ENCODE data around the gene COL23A1. TPM values are rescaled to one million over a fixed set of nuclear protein-coding genes. Genes with fewer than 3 reads are reported as not detected.
A peak's percentile ranks its signal among the peaks of the same experiment; 100 is the strongest.

COL23A1 gene
- total and polyA plus RNA-seq, 8 donors, result 0.52 to 9.5 (median 7.5) TPM

DNA sequence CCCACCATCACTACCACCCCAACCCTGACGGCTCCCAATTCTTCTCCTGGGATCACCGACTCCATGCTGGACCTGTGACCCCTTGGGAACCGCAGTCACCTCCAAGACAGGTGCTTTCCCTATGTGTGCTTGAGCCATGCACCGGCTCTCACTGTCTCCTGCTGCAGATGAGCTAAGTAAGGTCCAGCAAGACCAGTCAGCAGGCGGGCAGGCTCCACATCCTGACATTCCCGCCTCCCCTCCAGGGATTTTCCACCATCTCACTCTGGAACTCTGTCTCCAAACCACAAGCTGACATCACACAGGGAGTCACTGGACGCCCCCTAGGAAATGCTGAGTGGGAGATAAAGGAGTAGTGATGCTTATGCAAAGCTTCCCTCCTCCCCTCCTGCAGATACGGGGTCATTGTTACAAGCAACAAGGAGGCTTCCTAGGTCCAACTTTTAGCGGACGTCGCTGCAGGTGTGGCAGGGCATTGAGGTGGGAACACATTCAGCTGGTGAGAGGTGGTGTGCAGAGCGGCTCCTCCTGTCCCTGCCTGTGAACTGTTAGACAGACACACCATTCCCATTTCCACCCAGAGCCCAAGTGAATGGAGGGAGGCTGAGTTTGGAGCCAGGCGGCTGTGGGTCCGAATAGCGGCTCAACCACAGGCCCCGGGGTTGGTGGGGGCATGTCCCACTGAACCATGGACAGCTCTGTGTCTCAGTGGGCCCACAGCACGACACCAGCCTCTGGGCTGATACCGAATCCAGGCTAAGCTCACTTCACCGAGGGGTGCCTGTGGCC lies 228.3 kb downstream of the COL23A1 start:
- intact Hi-C loops (cut with DNase I), result no loop called here
- no peak overlapping the region for H3K4me3 ChIP-seq
- DNase-seq, result no peak
- H3K27me3 ChIP-seq, result peaks cover 0 to 2% of the 10 kb centered on the region in 2 donors
- no peak overlapping the region for H3K27ac ChIP-seq
- H3K9me3 ChIP-seq, result no peaks in the 10 kb centered on the region
- peaks cover 1 to 3% of the 10 kb centered on the region in 2 donors for H3K4me1 ChIP-seq
- TF ChIP-seq, protein P1, sequence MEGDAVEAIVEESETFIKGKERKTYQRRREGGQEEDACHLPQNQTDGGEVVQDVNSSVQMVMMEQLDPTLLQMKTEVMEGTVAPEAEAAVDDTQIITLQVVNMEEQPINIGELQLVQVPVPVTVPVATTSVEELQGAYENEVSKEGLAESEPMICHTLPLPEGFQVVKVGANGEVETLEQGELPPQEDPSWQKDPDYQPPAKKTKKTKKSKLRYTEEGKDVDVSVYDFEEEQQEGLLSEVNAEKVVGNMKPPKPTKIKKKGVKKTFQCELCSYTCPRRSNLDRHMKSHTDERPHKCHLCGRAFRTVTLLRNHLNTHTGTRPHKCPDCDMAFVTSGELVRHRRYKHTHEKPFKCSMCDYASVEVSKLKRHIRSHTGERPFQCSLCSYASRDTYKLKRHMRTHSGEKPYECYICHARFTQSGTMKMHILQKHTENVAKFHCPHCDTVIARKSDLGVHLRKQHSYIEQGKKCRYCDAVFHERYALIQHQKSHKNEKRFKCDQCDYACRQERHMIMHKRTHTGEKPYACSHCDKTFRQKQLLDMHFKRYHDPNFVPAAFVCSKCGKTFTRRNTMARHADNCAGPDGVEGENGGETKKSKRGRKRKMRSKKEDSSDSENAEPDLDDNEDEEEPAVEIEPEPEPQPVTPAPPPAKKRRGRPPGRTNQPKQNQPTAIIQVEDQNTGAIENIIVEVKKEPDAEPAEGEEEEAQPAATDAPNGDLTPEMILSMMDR (IDR thresholded peaks at IDR 0.05), result no peak
- H3K36me3 ChIP-seq, result no peaks in the 10 kb centered on the region
- peak; percentile 36 for ATAC-seq

- intact Hi-C loops (cut with DNase I), result no loop called here
- Histone ChIP-seq H3K4me3 (no peak overlapping the region), H3K27ac (no peak overlapping the region), H3K36me3 (no peaks in the 10 kb centered on the region), H3K27me3 (peaks cover 0 to 12% of the 10 kb centered on the region in 2 donors), H3K4me1 (peaks cover 10 to 11% of the 10 kb centered on the region in 2 donors), H3K9me3 (no peaks in the 10 kb centered on the region)
- ATAC-seq (no peak), DNase-seq (no peak)
- TF ChIP-seq, protein P1 (IDR thresholded peaks at IDR 0.05), result no peak
These were observed 229.3 kb downstream of the COL23A1 start for GRCh38 chr5:178360926-178361235.

DNA sequence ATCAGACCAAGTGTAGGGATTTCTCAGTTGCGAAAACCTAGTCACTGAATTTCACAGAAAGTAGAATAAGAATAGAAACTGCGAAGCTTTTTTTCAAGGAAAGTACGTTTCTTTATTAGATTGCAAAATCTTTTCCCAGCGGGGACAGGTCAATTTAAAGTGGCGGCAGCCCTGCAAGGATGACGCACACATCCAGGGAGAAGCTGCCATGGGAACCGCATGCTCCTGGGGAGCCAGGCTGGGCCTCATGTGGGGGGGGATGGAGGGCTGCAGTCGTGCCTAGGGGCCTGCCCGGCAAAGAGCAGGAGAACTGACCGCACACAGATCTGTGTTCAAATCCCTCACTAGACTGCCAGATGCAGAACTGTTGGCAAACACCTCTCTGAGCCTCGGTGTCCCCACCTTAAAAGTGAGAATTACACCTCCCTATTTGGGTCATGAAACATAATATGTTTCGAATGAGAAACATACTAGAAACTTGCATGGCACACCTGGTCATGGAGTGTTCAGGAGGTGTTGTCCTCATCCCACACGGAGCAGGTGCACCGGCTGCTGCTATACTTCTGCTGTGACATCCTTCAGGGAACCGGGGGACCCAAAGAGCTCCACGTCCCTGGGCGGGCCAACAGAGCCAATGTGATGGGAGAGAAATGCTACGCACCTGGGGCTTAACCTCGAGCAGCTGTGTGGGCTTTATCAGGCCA lies 229.8 kb downstream of the COL23A1 start:
- TF ChIP-seq, protein P1 (IDR thresholded peaks at IDR 0.05), result no peak
- intact Hi-C loops (cut with DNase I), result no loop called here
- Histone ChIP-seq H3K4me3 (no peak overlapping the region), H3K36me3 (no peaks in the 10 kb centered on the region), H3K9me3 (no peaks in the 10 kb centered on the region), H3K27ac (no peak overlapping the region), H3K4me1 (peaks cover 10 to 12% of the 10 kb centered on the region in 2 donors), H3K27me3 (peaks cover 0 to 13% of the 10 kb centered on the region in 2 donors)
- DNase-seq, result no peak
- ATAC-seq, result no peak

DNA sequence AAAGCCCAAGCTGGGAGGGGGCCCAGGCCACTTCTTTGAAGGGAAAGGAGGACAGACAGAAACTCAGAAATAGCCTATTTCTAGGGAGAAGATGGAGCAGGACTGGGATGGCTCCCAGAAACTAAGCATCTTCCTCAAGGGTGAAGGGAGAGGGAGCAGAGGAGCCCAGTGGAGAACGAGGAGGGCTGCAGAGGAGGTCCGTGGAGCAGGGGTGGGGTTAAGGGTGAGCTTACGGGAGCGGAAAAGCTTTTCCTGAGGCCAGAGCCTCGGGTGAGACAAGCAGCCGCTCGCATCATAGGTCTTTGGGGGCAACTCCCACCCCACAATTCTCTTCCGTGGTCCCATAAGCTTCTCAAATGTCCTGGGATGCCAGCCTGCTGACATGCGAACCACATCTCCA lies 230.5 kb downstream of the COL23A1 start:
- TF ChIP-seq, protein P1 (IDR thresholded peaks at IDR 0.05), result no peak
- Histone ChIP-seq H3K9me3 (no peaks in the 10 kb centered on the region), H3K27me3 (peaks cover 0 to 13% of the 10 kb centered on the region in 2 donors), H3K27ac (no peak overlapping the region), H3K4me3 (no peak overlapping the region), H3K36me3 (no peaks in the 10 kb centered on the region), H3K4me1 (peaks cover 10 to 12% of the 10 kb centered on the region in 2 donors)
- intact Hi-C loops (cut with DNase I), result no loop called here
- ATAC-seq, result no peak
- DNase-seq, result no peak

GRCh38 chr5:178357678-178358077 lies 232.5 kb downstream of the COL23A1 start:
- no peaks in the 10 kb centered on the region for H3K9me3 ChIP-seq
- H3K27ac ChIP-seq, result no peak overlapping the region
- TF ChIP-seq, protein P1 (IDR thresholded peaks at IDR 0.05), result no peak
- H3K4me1 ChIP-seq, result peaks cover 10 to 12% of the 10 kb centered on the region in 2 donors
- intact Hi-C loops (cut with DNase I), result no loop called here
- no peak for DNase-seq
- no peak overlapping the region for H3K4me3 ChIP-seq
- peaks cover 0 to 13% of the 10 kb centered on the region in 2 donors for H3K27me3 ChIP-seq
- ATAC-seq, result no peak
- H3K36me3 ChIP-seq, result no peaks in the 10 kb centered on the region
